ENCODE data around the gene CDHR4. TPM values are rescaled to one million over a fixed set of nuclear protein-coding genes. Genes with fewer than 3 reads are reported as not detected.

Gene CDHR4
- total RNA-seq, 1 experiment from 2014 or later: not detected

- TF ChIP-seq CTCF (conservative IDR thresholded peaks at IDR 0.05): no peak
- no peak overlapping the region for H3T11ph ChIP-seq (ENCODE audit: low read length)
Observed at GRCh38 chr3:49792371-49793150, 7.1 kb downstream of the CDHR4 start.

More at GRCh38 chr3:49792371-49793150, 7.1 kb downstream of the CDHR4 start:
- H2BK12ac ChIP-seq (ENCODE audit: insufficient read length, low read depth, low read length): no peak overlapping the region
- H3K23me2 ChIP-seq (ENCODE audit: insufficient read length, low read depth, low read length, poor library complexity, severe bottlenecking): no peaks in the 10 kb centered on the region
- H4K5ac ChIP-seq (ENCODE audit: insufficient read length, low read depth, low read length): no peak overlapping the region
- no peak overlapping the region for H3K4me3 Mint-ChIP-seq
- no peak overlapping the region for H3K56ac ChIP-seq (ENCODE audit: insufficient read length, low read depth, low read length)
- H3K4ac ChIP-seq (ENCODE audit: low read depth, low read length): no peak overlapping the region
- no peak overlapping the region for H2BK20ac ChIP-seq (ENCODE audit: low read depth, low read length, poor library complexity, severe bottlenecking)
- H3K27me3 ChIP-seq (ENCODE audit: insufficient read depth, low read length): no peaks in the 10 kb centered on the region; the same call in none of the 2 replicates
- no peak overlapping the region for H3K18ac ChIP-seq (ENCODE audit: insufficient read length, low read depth, low read length)
- H2BK15ac ChIP-seq (ENCODE audit: low read depth, low read length): no peak overlapping the region
- H3K4me1 ChIP-seq (ENCODE audit: insufficient read depth, low read length): no peaks in the 10 kb centered on the region
- no peaks in the 10 kb centered on the region for H3K79me2 ChIP-seq (ENCODE audit: insufficient read depth, low read length)
- no peak overlapping the region for H3K4me2 ChIP-seq (ENCODE audit: insufficient read depth, insufficient read length, low read length)
- no peaks in the 10 kb centered on the region for H3K9me3 ChIP-seq (ENCODE audit: control insufficient read depth, low read depth, low read length)
- H4K20me1 ChIP-seq (ENCODE audit: control insufficient read depth, insufficient read depth, insufficient read length): no peaks in the 10 kb centered on the region
- H3K4me1 Mint-ChIP-seq: peaks cover 3 to 13% of the 10 kb centered on the region in 2 experiments; a peak in 3 of 4 replicates
- no CpG with 5 or more reads among the region's 10 CpGs for WGBS (ENCODE audit: extremely low coverage, insufficient read length, low lambda C conversion rate)
- H4K91ac ChIP-seq (ENCODE audit: insufficient read length, low read depth, low read length): no peak overlapping the region
- no peaks in the 10 kb centered on the region for H3K9me3 Mint-ChIP-seq
- H3K79me1 ChIP-seq (ENCODE audit: insufficient read depth, low read depth, low read length, poor library complexity, severe bottlenecking): no peaks in the 10 kb centered on the region
- no peak overlapping the region for H2AFZ ChIP-seq (ENCODE audit: low read length)
- DNase-seq: no peak
- H2BK120ac ChIP-seq (ENCODE audit: low read depth, low read length, poor library complexity, severe bottlenecking): no peak overlapping the region
- no peak overlapping the region for H3K27ac Mint-ChIP-seq
- peaks cover 8% of the 10 kb centered on the region for H3K27me3 Mint-ChIP-seq (ENCODE audit: low read depth)
- no peak overlapping the region for H3K23ac ChIP-seq (ENCODE audit: insufficient read length, low read depth, low read length)
- no peak overlapping the region for H2BK5ac ChIP-seq (ENCODE audit: insufficient read length, low read length)
- H4K8ac ChIP-seq (replicated peaks; ENCODE audit: insufficient read length, low read depth, low read length): no peak overlapping the region
- H3K14ac ChIP-seq (ENCODE audit: insufficient read depth, low read length): no peak overlapping the region
- no peak overlapping the region for H3K9ac ChIP-seq (ENCODE audit: extremely low read depth, insufficient read length, low read length)
- H3K36me3 Mint-ChIP-seq (ENCODE audit: insufficient read depth in 1 of 3, low read depth in 3 of 3): no peaks in the 10 kb centered on the region
- H3K27ac ChIP-seq (ENCODE audit: insufficient read length, low read depth, low read length): no peak overlapping the region
- H2AK5ac ChIP-seq (ENCODE audit: insufficient read length, low read length): no peak overlapping the region

All from H9 (cell line).